NB4 (cell line): ENCODE measurements around the gene SIL1.
A peak's percentile ranks its signal among the peaks of the same experiment; 100 is the strongest.

ENCODE experiments used
- DNase-seq: peaks from one replicate; pipeline ENCODE4 v3.0.0; 2010; ENCODE audit warnings: low read depth
- H3K4me3 ChIP-seq: one replicate; pipeline ENCODE4 v1.5.1; 2011; ENCODE audit warnings: mild to moderate bottlenecking, low read depth, low read length, moderate library complexity
- MAX ChIP-seq: IDR thresholded peaks from 2 replicates; pipeline ENCODE4 v1.6.1; 2011; ENCODE audit warnings: low read depth, low read length
- MYC ChIP-seq: IDR thresholded peaks from 2 replicates; pipeline ENCODE4 v1.6.1; 2011; ENCODE audit warnings: low read depth, low read length
- POLR2A ChIP-seq: IDR thresholded peaks from 2 replicates; pipeline ENCODE4 v1.6.1; 2011; ENCODE audit warnings: mild to moderate bottlenecking; ENCODE audit not compliant: insufficient read length; ENCODE audit errors: extremely low read depth
- TF ChIP-seq, protein P1 (sequence below): IDR thresholded peaks from one replicate; pipeline ENCODE4 v1.5.1; 2012; ENCODE audit warnings: low read depth, low read length

Gene SIL1

DNA sequence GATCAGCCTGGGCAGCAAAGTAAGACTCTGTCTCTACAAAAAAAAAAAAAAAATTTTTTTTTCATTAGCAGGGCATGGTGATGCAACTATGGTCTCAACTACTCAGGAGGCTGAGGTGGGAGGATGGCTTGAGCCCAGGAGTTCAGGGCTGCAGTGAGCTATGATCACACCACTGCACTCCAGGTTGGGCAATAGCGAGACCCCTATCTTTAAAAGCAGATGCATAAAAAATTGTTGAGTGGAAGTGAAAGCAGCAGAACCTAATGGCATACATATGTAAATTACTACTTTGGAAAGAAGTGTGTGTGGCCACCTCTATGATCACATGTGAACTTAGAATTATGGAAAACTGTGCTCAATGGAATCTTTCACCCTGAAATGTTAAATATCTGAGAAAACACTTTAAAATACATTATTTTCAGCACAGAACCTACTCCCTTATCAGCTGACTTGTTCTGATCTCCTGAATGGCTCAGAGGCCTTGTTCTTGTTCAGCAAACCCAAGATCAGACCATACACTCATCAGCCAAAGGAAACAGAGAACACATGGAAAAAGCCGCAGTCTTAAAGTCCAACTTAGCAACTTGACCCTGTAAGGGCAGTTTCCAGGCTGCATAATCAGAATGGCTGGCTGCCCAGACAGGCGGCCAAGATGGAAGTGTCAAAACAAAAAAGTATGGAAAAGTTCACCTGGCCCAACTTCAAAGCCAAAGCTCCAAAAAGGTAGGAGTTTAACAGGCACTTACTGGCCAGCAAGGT lies 56.5 kb downstream of the SIL1 start:
- DNase-seq, result peak; percentile 54
- H3K4me3 ChIP-seq, result no peak overlapping the region
- no peak for TF ChIP-seq POLR2A
- TF ChIP-seq, protein P1, sequence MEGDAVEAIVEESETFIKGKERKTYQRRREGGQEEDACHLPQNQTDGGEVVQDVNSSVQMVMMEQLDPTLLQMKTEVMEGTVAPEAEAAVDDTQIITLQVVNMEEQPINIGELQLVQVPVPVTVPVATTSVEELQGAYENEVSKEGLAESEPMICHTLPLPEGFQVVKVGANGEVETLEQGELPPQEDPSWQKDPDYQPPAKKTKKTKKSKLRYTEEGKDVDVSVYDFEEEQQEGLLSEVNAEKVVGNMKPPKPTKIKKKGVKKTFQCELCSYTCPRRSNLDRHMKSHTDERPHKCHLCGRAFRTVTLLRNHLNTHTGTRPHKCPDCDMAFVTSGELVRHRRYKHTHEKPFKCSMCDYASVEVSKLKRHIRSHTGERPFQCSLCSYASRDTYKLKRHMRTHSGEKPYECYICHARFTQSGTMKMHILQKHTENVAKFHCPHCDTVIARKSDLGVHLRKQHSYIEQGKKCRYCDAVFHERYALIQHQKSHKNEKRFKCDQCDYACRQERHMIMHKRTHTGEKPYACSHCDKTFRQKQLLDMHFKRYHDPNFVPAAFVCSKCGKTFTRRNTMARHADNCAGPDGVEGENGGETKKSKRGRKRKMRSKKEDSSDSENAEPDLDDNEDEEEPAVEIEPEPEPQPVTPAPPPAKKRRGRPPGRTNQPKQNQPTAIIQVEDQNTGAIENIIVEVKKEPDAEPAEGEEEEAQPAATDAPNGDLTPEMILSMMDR, result no peak
- TF ChIP-seq MAX, result no peak
- no peak for TF ChIP-seq MYC

- TF ChIP-seq, protein P1, result no peak
- TF ChIP-seq MAX, result no peak
- no peak for TF ChIP-seq MYC
- no peak for TF ChIP-seq POLR2A
- peak; percentile 14 for DNase-seq
- H3K4me3 ChIP-seq, result no peak overlapping the region
These were observed 57.5 kb downstream of the SIL1 start for GRCh38 chr5:139140591-139141071.

DNA sequence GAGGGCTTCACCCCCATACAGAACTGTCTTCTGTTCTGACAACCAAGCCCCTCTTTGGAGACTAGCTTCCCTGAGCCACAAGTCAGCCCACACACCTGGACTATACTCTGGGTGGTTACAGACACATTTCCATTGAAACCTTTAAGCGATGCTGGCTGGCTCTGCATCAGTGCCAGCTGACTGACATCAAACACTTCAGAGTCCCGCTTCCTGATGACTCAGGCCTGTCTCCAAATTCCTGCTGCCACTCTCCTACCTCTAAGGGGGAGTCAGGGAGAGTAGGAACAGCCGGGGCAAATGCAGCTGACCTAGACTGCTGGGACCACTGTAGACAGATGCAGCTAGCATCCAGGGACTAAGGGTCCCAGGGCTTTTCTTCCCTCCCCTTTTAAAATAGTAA lies 59.4 kb downstream of the SIL1 start:
- no peak overlapping the region for H3K4me3 ChIP-seq
- no peak for DNase-seq
- TF ChIP-seq, protein P1, result no peak
- TF ChIP-seq MYC (no peak), MAX (no peak), POLR2A (no peak)

DNA sequence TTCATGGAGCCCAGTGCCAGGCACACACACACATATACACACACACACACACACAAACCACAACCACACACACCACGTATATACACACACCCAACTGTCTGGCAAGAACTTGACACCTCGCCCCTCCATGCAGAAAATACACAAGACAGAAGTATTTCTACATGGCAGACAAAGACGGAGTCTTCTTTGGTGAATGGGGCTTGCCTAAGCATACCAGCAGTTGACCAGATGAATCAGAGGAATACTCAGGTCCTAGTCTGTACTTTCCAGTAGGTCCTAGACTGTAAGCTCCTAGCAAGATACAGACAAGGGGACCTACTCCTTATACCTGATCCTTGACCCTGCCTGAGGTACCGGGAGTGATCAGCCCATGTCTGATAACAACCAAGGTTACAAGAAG lies 60.1 kb downstream of the SIL1 start:
- DNase-seq, result no peak
- H3K4me3 ChIP-seq, result no peak overlapping the region
- TF ChIP-seq MAX (no peak), POLR2A (no peak), MYC (no peak)
- TF ChIP-seq, protein P1, result no peak

GRCh38 chr5:139137697-139138096 lies 60.5 kb downstream of the SIL1 start:
- no peak overlapping the region for H3K4me3 ChIP-seq
- peak; percentile 38 for DNase-seq
- TF ChIP-seq POLR2A, result no peak
- TF ChIP-seq MYC, result no peak
- TF ChIP-seq, protein P1, result peak; percentile 35
- no peak for TF ChIP-seq MAX
